HPDE6-E6E7 (cell line): Measurements from ENCODE around the gene PCBP3.

Source experiments
- DNase-seq: peaks from one replicate; pipeline ENCODE4 v3.0.0; 2011; ENCODE audit warnings: missing footprints; ENCODE audit errors: extremely low spot score

The PCBP3 gene

DNA sequence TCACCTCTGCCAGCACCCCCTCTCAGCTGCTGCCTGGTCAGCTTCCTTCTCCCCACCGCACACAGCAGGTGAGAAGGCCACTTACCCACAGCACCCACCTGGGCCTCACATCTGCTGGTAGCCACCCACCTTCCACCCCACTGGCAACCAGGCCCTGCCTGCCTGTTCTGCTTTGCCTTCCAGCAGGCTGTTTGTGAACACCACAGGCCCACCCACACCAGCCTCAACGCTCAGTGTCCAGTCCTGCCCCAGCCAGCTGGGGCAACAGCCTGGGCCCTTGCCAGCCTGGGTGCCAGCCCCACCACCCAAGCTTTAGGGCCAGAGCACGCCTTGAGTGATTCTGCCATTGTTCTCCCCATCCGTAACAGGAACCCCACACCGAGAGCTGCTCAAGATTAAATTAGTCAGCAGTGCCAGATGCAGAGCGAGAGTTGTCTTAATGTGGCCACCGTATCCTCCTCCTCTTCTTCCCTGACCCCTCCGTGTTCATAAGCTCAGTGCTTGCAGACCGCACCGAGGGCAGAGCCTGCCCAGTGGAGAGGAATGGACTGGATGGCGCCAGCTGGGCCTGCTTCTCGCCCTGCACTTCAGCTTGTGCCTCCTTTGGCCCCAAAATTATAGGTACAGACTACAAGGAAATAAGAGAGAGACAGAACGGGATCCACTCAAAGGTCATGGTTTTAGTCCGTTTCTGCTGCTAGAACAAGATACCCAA, 217.8 kb downstream of the PCBP3 start:
- DNase-seq, result no peak

DNA sequence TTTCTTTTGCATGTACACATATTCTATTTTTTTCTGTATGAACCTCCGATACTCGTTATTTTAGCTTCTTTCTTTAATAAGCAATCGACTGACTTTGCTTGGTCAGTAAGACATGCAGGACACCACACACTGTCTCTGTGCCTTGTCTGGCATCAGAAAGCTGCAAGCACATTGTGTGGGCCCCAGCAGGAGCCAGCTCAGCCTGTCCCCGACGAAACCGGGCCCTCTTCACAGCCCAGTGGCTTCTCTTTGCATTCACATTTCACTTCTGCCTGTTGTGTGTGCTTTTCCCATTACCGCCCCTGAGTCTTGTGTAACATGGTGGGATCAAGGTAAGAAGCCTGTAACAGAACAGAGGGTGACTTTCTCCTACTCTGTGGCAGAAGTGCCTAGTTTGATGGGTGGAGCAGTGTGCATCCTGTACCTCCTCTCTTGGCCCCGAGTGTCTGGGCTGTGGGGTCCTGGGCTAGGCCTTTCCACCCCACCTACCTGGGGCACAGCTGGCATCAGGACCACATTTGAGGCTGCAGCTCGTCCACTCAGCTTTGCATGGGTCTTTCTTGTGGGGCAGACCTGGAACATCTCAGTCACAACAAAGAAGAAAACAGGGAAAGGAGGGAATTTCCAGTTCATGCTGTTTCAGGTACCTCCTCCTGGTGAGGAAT, 219.2 kb downstream of the PCBP3 start:
- no peak for DNase-seq

DNA sequence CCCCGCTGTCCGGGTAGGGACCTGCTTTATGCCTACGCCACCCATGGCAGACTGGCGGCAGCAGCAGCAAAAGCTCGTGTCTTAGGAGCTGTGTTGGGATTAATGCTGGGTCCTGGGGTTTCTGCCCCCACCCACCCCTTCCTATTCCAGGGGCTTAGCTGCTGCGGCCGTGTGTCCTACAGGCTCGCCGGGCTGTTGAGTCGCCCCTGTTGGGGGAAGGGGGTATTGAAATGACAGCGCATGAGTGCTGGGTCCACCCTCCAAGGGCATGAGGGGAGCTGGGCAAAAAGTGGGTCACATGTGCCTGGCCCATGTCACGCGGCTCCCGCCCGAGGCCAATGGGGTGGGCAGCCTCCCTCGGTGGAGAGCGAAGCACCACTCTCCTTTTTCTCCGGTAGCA, 219.7 kb downstream of the PCBP3 start:
- DNase-seq, result no peak

DNA sequence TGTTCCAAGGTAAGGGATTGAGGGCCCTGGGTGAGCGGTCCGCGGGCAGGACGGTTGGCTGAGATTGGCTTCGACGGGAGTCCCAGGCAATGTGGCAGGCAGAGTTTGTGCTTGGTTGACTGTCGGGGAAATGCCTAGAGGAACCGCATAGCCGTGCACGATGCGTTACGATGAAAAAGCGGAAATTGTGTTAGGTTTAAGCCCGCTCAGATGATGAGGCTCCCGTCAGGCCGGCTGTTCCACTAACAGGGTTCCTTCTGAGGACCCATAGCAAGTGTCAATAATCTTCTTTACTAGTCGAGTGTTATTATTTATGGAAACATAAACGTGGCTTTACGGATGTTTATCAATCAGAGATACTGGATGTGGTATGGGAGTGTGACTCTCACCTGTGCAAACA, 220.2 kb downstream of the PCBP3 start:
- no peak for DNase-seq

DNA sequence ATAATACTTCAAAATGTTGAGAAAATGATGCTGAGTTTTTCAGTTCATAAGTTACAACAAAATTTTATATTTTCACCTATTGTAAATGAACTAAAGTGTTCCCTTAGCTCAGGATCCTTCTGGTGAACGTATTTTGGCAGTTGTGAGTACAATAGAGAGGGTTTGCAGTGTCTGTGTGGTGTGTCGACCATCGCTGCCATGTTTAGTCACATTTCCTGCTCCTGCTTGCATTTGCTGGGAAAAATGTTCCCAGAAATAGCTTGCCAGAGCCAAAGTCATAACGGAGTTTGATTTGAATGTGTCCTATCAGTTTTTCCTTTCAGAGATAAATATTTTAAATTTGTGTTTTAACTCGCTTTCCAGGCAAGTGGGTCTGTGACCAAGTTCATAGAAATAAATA, 220.9 kb downstream of the PCBP3 start:
- no peak for DNase-seq

DNA sequence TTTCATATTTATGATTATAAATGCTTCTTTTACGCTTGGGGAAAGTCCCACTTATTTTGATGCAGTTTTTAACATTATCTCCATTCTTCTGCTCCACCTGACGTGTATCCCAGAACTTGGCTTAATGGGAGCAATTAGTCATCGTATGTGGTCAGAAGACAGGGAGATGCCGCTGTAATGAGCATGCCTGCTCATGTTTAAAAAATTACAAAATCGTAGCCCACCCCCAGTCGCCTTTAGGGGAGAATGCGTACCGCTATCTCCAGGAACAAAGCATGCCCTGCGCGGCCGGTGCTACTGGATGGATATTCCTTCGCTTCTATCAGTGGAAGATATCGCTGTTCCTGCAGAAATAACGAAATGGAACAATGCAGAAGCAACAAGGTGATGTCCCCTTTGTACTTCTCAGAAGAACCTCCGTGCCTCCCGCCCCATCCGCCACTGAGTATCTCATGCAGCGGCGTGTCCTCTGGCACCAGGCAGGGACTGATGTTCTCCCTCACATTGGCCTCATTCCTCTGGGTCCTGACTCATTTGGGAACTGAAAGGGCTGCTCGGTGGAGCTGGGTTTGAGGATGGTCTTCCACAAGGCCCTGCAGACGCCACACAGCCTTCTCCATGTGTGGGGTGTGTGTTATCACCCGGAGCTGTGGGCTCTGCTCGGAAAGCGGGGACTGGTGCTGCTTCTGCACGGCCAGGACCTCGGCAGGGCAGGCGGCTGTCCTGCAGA, 221.7 kb downstream of the PCBP3 start:
- DNase-seq, result no peak

DNA sequence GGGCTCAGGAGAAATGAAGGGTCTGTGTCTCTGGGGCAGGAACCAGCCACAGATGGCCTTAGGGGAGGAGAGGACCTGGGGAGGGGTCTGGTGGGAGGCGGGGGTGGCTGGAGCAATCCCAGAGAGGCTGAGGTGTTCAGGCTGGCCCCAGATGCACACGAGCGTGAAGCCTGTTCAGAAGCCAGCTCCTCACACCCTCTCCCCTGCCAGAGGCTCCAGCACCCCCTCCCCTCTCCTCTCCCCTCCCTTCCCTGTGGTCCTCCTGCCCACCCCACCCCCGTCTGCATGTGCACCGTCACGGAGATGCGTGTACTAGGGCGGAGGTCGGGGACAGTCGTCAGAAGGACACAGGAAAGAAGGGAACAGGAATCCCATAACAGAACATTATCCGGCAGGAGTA, 223.0 kb downstream of the PCBP3 start:
- DNase-seq, result no peak

DNA sequence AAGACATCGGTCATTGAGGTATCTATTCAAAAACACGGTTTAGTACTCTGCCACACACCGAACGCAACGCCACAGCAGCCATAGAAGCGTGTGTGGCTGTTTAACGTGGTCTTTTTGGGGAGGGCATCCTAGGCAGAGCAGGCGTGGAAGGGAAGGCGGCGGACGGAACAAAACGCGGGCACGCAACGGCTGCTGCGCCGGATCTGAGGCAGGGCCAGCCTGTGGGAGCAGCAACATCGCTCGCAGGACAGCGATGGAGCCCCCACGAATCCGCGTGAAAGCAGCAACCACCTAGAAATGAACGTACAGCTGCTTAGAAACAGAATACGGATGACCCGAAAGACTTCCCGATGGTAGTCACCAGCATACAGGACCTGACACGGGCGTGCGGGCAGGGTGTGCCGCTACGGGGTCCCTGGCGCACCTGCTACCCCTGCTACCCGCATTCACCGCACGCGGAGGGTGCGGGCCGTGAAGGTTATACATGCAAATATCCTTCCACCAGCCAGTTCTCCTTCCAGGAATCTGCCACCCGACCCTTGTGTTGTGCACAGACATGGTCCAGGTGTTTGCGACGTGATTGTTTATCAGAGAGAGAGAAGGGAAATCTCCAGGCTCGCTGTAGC, 223.6 kb downstream of the PCBP3 start:
- DNase-seq, result no peak

DNA sequence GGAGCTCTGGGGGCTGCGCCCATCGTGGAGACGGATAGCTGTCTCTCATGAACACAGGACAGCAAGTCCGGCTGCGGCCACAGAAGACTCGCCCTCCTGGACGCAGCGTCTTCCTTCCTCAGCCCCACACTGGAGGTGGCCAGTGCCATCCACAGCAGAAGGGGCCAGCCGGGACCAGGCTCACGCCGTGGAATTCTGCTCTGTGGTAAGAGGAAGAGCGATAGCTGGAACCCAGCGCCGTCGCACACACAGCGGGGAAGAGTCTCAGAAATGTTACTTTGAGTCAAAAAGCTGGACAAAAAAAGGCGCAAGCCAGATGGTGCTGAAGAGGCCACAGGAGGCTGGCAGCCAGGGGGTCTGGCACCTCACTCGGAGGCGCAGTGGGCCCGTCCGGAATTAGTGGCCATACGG, 224.2 kb downstream of the PCBP3 start:
- no peak for DNase-seq

DNA sequence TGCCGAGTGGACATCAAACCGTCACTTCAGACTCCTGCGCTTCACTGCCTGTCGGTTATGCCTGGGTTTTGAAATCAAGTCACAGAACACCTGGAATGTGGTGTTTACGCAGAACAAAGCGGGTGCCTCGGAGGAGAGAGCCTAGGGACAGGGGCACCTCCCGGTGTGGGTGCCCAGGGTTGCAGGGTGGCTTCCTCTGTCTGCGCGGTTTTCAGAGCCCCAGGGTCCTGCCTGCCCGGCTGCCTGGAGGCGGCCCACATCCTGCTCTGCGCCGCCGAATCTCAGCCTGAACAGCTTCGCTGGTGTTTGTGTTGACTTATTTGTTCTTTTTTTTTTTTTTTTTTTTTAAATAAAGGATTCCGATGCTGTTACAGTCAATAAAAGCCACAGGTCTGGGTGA, 224.6 kb downstream of the PCBP3 start:
- DNase-seq, result no peak

DNA sequence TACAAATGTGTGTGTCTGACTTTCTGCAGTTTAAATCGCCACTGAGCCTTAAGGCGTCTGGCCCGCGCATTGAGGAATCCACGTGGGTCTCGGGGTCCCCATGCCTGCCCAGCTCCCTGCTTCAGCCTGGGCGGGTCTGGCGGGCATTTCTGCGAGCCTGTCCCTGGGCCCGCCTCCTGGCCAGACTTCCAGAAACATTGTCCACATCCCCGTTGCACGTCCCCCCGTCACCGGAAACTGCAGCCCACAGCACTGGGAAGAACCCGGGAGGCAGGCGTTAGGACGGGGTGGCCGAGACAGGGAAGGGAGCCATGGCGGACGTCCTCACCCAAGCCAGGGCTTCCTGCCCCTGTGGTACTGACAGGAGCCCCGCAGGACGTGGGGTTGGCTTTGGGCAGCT, 225.0 kb downstream of the PCBP3 start:
- no peak for DNase-seq

DNA sequence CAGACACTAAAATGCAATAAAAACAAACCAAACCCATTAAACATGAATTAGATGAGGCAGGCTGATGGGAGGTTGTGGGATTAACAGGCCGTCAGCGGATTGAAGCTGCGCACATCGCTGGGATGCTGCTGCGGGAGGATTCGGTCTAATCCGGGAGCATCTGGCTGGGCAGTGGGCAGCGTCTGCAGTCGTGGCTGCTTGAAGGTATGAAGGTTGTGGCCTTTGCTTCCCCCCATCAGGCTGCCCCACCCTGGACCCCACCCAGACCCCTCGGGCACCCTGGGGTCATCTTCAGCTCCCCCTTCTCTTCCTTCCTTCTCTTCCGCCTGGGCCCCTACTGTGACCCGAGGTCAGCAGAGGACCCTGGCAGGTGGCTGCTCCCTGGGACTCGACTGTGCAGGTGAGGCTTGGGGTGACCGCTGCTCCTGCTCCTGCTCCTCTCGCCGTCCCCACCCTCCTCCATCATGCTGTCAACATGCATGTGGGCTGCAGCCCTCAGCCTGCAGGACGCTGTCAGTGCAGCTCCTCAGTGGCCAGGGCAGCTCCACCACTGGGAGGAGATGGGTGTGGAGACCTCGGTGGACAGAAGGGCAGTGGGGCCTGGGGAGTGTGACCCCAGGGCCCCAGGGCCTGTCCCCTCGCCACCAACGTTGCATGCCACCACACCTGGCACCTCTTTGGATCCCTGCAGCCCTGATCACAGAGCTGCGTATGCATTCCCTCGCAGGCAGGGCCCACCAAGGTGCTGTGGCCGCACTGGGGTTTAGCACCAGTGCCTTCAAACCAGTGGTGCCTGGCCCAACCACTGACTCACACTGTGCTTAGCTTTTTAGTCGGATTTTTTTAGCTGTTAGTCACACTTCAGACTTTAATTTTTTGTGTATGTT, 225.8 kb downstream of the PCBP3 start:
- DNase-seq, result no peak

DNA sequence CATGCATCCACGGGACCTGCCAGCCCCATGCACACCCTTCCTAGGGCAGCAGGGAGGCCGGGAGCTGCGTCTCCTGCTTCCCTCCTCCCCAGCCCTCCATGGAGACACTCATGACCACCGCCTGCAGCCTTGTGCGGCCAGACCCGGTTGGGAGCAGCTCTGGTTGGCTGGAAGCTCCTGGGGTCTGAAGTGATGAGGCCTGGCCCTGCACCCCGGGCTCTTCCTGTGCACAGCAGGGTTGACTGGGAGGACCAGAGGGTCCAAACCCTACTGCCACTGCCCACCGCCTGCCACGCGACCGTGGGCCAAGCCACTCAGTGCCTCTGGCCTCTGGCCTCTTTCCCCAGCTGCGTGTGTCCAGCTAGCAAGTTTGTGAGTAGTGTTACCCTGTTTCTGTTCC, 226.9 kb downstream of the PCBP3 start:
- no peak for DNase-seq

DNA sequence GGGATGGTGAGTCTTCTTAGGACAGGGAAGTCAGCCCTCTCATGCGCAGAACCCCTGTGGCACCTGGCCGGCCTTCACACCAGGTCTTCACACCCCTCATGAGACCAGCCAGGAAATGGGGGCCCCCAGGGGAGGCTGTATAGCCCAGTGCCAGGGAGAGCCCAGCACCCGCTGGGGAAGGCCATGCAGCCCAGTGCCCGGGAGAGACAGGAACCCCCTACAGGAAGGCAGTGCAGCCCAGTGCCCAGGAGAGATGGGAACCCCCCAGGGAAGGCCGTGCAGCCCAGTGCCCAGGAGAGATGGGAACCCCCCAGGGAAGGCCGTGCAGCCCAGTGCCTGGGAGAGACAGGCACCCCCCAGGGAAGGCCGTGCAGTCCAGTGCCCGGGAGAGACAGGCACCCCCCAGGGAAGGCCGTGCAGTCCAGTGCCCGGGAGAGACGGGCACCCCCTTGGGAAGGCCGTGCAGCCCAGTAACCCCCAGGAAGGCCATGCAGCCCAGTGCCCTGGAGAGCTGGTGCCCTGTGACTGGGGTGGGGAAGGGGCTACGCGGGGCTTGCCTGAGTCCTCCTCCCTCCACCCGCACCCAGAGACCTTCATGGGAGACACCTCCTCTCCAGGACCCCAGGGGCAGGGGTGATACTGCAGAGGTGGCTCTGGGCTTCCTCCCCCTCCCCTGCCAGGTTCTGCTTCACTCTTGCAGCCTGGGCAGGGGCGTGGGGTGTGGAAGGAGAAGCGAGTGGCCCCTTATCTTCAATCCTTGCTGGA, 227.5 kb downstream of the PCBP3 start:
- no peak for DNase-seq

DNA sequence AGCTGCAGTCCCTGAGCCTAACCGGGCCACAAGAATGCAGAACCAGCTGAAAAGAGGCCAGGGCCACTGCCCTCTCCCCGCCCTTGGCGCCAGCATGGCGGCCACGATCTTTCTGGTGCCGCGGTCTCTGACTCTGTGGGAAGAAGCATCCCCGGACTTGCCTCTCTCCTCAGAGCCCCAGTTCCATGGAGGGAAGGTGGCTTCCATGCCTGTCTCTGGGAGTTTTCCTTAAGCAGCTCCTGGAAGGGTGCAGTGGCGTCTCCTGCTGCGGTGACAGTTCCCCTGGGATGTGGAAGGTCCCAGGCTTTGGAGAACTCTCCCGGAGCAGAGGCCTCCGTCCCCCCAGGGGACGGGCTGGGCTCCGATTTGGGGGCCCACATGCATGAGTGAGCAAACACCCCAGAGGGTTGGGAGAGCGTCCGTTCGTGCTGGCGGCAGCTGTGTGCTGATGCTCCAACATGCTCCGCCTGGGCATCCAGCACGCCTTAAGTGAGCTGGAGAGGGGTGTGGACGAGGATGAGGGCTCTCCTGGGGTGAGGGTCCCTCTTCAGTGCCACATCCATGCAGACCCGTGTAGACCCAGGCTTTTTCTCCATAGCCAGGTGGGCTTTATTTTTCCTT, 228.2 kb downstream of the PCBP3 start:
- DNase-seq, result no peak

DNA sequence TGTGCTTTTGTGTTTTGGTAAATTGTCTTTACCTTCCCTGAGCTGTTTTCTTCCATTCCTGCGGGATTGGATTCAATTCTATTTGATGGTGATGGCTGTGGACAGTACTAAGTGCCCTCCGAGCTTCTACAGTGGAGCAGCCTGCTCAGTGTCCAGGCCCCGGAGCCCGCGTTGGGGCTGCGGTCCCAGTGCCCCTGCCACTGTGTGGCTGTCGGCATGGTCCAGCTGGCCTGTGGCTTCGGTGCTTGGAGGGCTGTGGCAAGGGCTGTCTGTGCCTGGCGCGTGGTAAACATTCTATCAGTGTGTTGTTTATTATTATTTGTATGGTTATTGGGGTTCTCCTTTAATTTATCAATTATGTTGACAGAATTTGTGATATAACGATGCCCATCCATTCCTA, 228.9 kb downstream of the PCBP3 start:
- no peak for DNase-seq

DNA sequence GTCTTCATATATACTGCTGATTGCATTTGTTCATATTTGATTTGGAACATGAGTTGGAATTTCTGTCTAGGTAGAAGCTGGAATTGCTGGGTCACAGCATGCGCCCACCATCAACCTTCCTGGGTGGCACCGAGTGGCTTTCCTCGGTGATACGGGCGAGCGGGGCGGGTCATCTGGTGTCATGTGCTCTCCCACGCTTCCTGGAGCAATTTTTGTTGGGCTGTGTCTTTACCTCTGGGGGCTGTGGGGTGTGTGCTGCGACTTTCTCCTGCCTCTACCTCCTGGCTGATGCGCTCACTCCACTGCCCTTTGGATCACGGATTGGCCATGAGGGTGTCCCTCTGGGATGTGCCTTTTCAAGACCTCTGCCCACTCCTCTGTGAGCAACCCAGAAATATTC, 229.4 kb downstream of the PCBP3 start:
- no peak for DNase-seq

DNA sequence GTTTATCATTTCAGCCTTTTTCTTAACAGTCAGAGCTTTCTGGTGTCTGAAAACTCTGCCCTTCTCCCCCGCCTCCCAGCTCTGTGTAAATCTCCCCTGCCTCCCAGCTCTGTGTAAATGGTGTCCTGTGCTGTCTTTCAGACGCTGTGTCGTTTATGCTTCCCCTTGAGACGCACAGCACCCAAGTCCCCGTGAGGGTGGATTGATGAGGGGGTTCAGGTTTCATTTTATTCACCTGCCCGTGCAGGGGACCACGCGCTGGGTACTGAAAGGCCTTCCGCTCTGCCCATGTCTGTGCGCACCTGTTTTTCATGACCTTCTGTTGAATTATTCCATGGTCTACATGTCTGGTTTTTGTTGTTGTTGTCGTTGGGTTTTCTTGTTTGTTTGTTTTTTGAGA, 229.9 kb downstream of the PCBP3 start:
- no peak for DNase-seq

DNA sequence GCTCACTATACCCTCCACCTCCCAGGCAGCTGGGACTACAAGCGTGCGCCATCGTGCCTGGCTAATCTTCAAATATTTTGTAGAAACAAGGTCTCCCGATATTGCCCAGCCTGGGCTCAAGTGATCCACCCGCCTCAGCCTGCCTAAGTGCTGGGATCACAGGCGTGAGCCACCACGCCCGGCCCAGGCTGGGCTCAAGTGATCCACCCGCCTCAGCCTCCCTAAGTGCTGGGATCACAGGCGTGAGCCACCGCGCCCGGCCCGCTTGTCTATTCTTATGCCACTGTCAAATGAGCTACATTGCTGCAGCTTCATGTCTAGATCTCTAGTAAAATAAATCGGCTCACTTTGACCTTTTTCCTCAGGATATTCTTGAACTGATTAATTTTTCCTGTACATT, 230.3 kb downstream of the PCBP3 start:
- no peak for DNase-seq

DNA sequence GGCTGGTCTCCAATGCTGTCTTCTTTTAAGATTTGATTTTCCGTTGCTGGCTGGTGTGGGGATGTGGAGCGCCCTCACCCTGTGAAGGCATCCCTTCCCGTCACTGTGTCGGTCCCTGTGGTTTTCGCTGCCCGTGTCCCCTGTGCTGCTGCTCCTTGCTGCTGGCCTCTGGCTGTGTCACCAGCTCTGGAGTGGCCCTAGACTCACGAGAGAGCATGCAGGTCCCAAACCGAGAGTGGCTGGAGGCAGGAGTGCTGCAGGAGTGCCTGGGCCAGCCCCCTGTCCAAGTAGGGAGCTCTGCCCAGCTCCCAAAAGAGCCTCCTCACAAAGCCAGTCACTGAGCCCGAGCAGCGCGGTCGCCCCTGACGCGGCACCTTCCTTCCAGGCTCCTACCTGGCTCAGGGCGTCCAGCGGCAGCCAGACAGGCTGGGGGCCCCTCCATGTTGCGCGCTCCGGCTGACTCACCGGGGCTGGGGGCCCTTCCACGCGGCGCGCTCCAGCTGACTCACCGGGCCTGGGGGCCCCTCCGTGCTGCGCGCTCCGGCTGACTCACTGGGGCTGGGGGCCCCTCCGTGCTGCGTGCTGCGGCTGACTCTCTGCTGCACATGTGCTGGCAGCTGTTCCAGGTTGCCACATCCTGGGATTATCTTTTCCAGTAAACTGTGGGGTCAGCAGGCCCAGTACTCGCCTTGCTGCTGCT, 231.3 kb downstream of the PCBP3 start:
- DNase-seq, result no peak
